ENCODE data around the gene PRR5L. TPM values are rescaled to one million over a fixed set of nuclear protein-coding genes. Genes with fewer than 3 reads are reported as not detected.

Gene PRR5L
- total RNA-seq, 1 donor from 2014 or later: 6.7 TPM

DNA sequence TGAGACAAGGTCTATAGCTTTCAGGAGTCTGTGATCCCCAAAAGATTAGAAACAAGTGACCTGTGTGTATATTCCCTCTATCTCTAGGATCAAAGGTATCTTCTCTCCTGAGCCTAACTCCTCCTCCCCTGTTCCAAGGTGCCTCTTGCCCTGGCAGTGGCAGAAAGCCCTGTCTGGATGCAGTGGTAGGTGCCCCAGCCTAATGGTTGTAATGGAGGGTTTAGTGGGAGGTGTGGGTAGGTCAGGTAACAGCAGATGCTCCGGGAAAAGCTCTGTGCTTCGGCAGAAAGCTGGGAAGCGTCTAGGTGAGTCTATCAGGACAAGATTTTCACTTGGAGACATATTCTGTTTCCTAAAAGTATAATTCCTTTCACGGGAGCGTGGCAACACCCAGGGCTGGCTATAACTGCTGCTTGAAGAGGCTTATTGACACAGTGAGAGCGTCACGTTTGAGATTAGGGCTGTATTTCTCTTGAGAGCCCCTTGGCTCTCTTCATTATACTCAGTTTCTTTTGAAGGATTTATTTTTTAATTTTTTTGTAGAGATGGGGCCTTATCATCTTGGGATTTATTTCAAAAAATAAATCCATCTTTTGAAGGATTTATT, 49.5 kb downstream of the PRR5L start:
- no peaks in the 10 kb centered on the region for H3K27me3 Mint-ChIP-seq (ENCODE audit: low read depth)
- H3K4me3 Mint-ChIP-seq: no peak overlapping the region
- H3K4me1 Mint-ChIP-seq: peaks cover 21% of the 10 kb centered on the region
- no peak for DNase-seq (ENCODE audit: low spot score in 2 of 2, unreplicated experiment in 2 of 2)
- no peaks in the 10 kb centered on the region for H3K36me3 Mint-ChIP-seq
- H3K27ac Mint-ChIP-seq: no peak overlapping the region
- TF ChIP-seq, protein P1, sequence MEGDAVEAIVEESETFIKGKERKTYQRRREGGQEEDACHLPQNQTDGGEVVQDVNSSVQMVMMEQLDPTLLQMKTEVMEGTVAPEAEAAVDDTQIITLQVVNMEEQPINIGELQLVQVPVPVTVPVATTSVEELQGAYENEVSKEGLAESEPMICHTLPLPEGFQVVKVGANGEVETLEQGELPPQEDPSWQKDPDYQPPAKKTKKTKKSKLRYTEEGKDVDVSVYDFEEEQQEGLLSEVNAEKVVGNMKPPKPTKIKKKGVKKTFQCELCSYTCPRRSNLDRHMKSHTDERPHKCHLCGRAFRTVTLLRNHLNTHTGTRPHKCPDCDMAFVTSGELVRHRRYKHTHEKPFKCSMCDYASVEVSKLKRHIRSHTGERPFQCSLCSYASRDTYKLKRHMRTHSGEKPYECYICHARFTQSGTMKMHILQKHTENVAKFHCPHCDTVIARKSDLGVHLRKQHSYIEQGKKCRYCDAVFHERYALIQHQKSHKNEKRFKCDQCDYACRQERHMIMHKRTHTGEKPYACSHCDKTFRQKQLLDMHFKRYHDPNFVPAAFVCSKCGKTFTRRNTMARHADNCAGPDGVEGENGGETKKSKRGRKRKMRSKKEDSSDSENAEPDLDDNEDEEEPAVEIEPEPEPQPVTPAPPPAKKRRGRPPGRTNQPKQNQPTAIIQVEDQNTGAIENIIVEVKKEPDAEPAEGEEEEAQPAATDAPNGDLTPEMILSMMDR (IDR thresholded peaks at IDR 0.05; ENCODE audit: unreplicated experiment): no peak
- H3K9me3 Mint-ChIP-seq: no peaks in the 10 kb centered on the region

DNA sequence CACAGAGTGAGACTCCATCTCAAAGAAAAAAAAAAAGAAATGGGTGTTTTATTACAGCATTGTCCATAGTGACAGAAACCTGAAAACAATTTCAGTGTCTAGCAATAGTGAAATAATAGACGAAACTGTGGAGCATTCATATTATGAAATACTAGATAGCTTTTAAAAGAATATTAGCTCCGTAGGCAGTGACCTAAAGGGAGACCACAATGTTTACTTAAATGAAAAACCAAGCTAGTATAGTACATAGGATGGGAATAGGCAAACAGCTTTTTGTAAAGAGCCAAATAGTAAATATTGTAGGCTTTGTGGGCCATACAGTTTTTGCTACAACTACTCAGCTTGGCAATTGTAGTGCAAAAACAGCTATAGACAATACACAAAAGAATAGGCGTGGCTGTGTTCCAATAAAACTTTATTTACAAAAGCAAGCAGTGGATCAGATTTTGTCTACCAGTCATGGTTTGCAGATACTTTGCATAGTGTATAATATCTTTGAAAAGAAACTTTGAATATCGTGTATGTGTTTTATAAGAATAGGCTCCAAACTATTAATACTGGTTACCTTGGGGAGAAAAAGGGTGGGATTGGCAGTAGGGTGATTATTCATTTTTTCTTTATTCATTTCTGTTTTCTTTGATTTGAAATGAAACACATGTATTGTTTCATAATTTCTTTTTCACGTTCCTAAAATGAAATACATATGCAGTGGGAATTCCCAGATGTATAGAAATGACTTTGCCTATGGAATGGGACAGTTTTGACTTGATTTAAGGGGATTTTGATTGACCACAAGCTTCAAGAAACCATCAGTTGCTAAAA, 50.7 kb downstream of the PRR5L start:
- H3K27ac Mint-ChIP-seq: no peak overlapping the region
- no peaks in the 10 kb centered on the region for H3K9me3 Mint-ChIP-seq
- no peak overlapping the region for H3K4me3 Mint-ChIP-seq
- DNase-seq (ENCODE audit: low spot score in 2 of 2, unreplicated experiment in 2 of 2): no peak
- H3K4me1 Mint-ChIP-seq: peaks cover 17% of the 10 kb centered on the region
- H3K36me3 Mint-ChIP-seq: no peaks in the 10 kb centered on the region
- H3K27me3 Mint-ChIP-seq (ENCODE audit: low read depth): no peaks in the 10 kb centered on the region
- TF ChIP-seq, protein P1 (IDR thresholded peaks at IDR 0.05; ENCODE audit: unreplicated experiment): no peak

DNA sequence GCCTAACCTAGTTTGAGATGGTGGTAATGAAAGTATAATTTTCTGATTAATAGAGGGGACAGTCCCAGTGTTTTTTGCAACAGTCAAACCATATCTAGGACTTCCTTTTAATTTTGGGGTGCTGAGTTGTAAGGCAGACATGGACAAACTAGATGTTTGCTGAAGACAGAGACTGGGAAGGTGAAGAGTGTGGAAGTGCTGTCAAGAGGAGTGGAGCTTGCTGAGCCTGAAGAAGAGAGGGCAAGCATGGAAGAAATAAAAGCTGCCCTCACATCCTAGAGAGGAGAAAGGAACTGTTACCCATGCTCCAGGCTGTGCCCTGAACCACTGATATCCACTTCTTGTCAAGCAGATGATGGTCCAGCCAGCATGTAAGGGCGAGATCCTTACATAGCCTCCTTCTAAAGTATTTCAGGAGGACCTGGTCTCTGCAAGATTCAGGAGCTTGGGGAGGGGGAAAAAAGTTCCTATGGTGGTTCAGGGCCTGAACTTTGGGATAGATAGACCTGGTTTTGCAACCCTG, 51.4 kb downstream of the PRR5L start:
- no peak for DNase-seq (ENCODE audit: low spot score in 2 of 2, unreplicated experiment in 2 of 2)
- Mint-ChIP-seq H3K27ac (no peak overlapping the region), H3K4me3 (no peak overlapping the region), H3K4me1 (peaks cover 13% of the 10 kb centered on the region), H3K36me3 (no peaks in the 10 kb centered on the region), H3K27me3 (ENCODE audit: low read depth) (no peaks in the 10 kb centered on the region), H3K9me3 (no peaks in the 10 kb centered on the region)
- TF ChIP-seq, protein P1 (IDR thresholded peaks at IDR 0.05; ENCODE audit: unreplicated experiment): no peak

DNA sequence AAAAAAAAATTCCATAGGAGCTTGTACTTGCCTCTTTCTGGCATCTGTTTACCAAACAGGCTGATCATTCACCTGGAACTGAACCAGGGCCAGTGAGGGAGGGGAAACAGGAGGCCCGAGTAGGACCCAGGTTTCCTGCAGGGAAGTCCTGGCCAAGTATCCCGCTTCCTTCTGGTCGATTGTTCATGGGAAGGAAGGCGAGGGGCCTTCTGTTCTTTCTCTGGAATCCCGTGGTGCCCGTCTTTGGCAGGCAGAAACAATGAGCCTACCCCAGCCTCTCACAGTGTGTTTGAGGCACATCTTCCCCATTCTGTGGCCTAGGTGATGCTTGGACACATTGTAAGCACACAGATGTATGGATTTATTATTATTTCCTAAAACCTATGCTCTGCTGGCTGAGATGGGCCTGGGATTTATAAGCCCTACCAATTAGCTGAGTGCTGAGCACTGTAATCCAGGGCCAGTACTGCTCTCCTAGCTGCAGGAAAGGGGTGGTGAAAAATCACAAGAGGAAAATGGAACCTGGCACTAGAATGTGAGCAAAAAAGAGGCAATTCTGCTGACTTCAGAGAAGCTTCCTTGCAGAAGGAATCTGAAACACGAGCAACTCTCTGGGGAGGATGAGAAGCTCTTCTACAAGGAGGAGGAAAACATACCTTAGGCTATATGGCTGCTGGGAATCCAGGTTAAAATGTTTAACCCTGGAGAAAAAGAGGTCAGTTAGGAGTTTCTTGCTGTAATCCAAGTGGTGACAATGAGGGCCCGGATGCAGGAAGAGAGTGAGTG, 53.5 kb downstream of the PRR5L start:
- Mint-ChIP-seq H3K27me3 (ENCODE audit: low read depth) (peaks cover 1% of the 10 kb centered on the region), H3K9me3 (no peaks in the 10 kb centered on the region), H3K36me3 (no peaks in the 10 kb centered on the region), H3K27ac (peak overlapping the region; percentile 62), H3K4me3 (no peak overlapping the region), H3K4me1 (peaks cover 8% of the 10 kb centered on the region)
- no peak for DNase-seq (ENCODE audit: low spot score in 2 of 2, unreplicated experiment in 2 of 2)
- TF ChIP-seq, protein P1 (IDR thresholded peaks at IDR 0.05; ENCODE audit: unreplicated experiment): no peak

DNA sequence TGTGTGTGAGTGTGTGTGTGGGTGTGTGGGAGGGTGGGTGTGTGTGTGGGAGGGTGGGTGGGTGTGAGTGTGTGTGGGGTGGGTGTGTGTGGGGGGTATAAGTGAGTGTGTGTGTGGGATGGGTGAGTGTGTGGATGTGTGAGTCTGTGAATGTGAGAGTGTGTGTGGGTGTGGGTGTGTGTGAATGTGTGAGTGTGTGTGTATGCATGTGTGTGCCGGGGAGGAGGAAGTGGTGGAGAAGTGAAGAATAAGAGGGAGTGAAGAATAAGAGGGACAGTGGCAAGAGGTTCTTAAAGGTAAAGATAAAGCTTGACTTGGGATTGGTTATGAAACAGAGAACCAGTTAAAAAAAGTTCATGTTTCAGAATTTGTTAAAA, 54.0 kb downstream of the PRR5L start:
- Mint-ChIP-seq H3K4me3 (no peak overlapping the region), H3K27me3 (ENCODE audit: low read depth) (peaks cover 1% of the 10 kb centered on the region), H3K9me3 (no peaks in the 10 kb centered on the region), H3K27ac (no peak overlapping the region), H3K4me1 (peaks cover 11% of the 10 kb centered on the region), H3K36me3 (no peaks in the 10 kb centered on the region)
- TF ChIP-seq, protein P1 (IDR thresholded peaks at IDR 0.05; ENCODE audit: unreplicated experiment): no peak
- no peak for DNase-seq (ENCODE audit: low spot score in 2 of 2, unreplicated experiment in 2 of 2)

Data from mesothelial cell of epicardium (in vitro differentiated cells).